GM19463 (cell line): ENCODE data around the gene ZBTB48.
"Not testable (repeated sequence)": the region's sequence is repeated elsewhere in the genome, so short reads cannot be mapped to it uniquely, and the experiment has no call there.

Experiments
- ATAC-seq: cut with Tn5 transposase; IDR thresholded peaks from one replicate; pipeline ENCODE4 v1.9.1; 2021; ENCODE audit warnings: mild to moderate bottlenecking, moderate library complexity; ENCODE audit not compliant: unreplicated experiment

The ZBTB48 gene

GRCh38 chr1:6590046-6590445 lies 10.3 kb downstream of the ZBTB48 start:
- no peak for ATAC-seq

- ATAC-seq: no peak
Measured at GRCh38 chr1:6591222-6591621, 11.4 kb downstream of the ZBTB48 start.

- no peak for ATAC-seq
Measured at GRCh38 chr1:6591644-6592043, 11.8 kb downstream of the ZBTB48 start.

- ATAC-seq: no peak
Measured at GRCh38 chr1:6592441-6592840, 12.6 kb downstream of the ZBTB48 start.

GRCh38 chr1:6592865-6593593 lies 13.2 kb downstream of the ZBTB48 start:
- ATAC-seq: no peak

- no peak for ATAC-seq
Measured at GRCh38 chr1:6593810-6594209, 14.0 kb downstream of the ZBTB48 start.

- no peak for ATAC-seq
Measured at GRCh38 chr1:6594977-6595740, 15.4 kb downstream of the ZBTB48 start.

GRCh38 chr1:6596351-6596750 lies 16.6 kb downstream of the ZBTB48 start:
- ATAC-seq: no peak

- no peak for ATAC-seq
Measured at GRCh38 chr1:6596886-6597776, 17.3 kb downstream of the ZBTB48 start.

- no peak for ATAC-seq
Measured at GRCh38 chr1:6597777-6598131, 18.0 kb downstream of the ZBTB48 start.

- no peak for ATAC-seq
Measured at GRCh38 chr1:6599141-6599975, 19.6 kb downstream of the ZBTB48 start.

- not testable (repeated sequence) for ATAC-seq
Measured at GRCh38 chr1:6599991-6600390, 20.2 kb downstream of the ZBTB48 start.

GRCh38 chr1:6600410-6601048 lies 20.7 kb downstream of the ZBTB48 start:
- ATAC-seq: no peak

- no peak for ATAC-seq
Measured at GRCh38 chr1:6601049-6601922, 21.5 kb downstream of the ZBTB48 start.

GRCh38 chr1:6601923-6602668 lies 22.3 kb downstream of the ZBTB48 start:
- ATAC-seq: peak; percentile 23

- peak; percentile 65 for ATAC-seq
Measured at GRCh38 chr1:6602669-6603237, 23.0 kb downstream of the ZBTB48 start, which contains the start of gene KLHL21. KLHL21 (minus strand) TSS chr1:6602869; CDS start chr1:6602817, 52 bp downstream.

GRCh38 chr1:6603238-6603914 lies 23.6 kb downstream of the ZBTB48 start:
- peak; percentile 23 for ATAC-seq
